ENCODE data around the gene ZNF582. TPM values are rescaled to one million over a fixed set of nuclear protein-coding genes. Genes with fewer than 3 reads are reported as not detected.

ZNF582 gene
- total and polyA plus RNA-seq, 12 donors: 3.0 to 6.2 (median 4.5) TPM

DNA sequence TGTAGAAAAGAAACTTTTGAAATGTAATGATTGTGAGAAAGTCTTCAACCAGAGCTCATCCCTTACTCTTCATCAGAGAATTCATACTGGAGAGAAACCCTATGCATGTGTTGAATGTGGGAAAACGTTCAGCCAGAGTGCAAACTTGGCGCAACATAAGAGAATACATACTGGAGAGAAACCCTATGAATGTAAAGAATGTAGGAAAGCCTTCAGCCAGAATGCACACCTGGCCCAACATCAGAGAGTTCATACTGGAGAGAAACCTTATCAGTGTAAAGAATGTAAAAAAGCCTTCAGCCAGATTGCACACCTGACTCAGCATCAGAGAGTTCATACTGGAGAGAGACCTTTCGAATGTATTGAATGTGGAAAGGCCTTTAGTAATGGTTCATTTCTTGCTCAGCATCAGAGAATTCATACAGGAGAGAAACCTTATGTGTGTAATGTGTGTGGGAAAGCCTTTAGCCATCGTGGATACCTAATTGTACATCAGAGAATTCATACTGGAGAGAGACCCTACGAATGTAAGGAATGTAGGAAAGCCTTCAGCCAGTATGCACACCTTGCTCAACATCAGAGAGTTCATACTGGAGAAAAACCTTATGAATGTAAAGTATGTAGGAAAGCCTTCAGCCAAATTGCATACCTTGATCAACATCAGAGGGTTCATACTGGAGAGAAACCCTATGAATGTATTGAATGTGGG is 30.1 kb upstream of the ZNF582 start:
- TF ChIP-seq, protein P1, sequence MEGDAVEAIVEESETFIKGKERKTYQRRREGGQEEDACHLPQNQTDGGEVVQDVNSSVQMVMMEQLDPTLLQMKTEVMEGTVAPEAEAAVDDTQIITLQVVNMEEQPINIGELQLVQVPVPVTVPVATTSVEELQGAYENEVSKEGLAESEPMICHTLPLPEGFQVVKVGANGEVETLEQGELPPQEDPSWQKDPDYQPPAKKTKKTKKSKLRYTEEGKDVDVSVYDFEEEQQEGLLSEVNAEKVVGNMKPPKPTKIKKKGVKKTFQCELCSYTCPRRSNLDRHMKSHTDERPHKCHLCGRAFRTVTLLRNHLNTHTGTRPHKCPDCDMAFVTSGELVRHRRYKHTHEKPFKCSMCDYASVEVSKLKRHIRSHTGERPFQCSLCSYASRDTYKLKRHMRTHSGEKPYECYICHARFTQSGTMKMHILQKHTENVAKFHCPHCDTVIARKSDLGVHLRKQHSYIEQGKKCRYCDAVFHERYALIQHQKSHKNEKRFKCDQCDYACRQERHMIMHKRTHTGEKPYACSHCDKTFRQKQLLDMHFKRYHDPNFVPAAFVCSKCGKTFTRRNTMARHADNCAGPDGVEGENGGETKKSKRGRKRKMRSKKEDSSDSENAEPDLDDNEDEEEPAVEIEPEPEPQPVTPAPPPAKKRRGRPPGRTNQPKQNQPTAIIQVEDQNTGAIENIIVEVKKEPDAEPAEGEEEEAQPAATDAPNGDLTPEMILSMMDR (IDR thresholded peaks at IDR 0.05): no peak
- Histone ChIP-seq H3K27me3 (no peaks in the 10 kb centered on the region), H3K9me3 (peaks cover 5 to 100% (median 100%) of the 10 kb centered on the region in 11 donors), H3K4me3 (no peak overlapping the region), H3K4me1 (no peaks in the 10 kb centered on the region), H3K36me3 (peaks cover 0 to 94% (median 50%) of the 10 kb centered on the region in 9 donors), H3K27ac (no peak overlapping the region)
- intact Hi-C loops (cut with DNase I): no loop called here
- DNase-seq: no peak
- no peak for ATAC-seq
- 95 to 98% methylated on average over 5 of the region's 5 CpGs for WGBS, 2 donors

DNA sequence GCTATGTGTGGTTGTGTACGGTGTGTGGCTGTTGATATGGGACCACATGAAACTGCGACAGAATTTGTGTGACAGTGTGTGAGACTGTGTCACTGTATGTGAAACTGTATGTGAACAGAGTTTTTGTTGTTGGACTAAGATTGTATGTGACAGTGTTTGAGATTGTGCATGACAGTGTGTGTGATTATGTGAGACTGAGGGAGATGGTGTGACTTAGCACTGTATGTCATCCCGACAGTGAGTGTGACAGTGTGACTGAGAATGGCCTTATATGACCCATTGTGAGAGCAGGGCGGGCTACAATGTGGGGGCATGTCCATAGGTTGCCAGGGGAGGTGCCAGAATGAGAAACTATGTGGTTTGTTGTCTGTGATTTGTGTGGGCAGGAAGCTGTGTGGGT is 11.7 kb upstream of the ZNF582 start:
- H3K27me3 ChIP-seq: no peaks in the 10 kb centered on the region
- peaks cover 0 to 80% (median 33%) of the 10 kb centered on the region in 11 donors for H3K9me3 ChIP-seq
- WGBS, 2 donors: 91 to 95% methylated on average over 4 of the region's 4 CpGs
- peaks cover 4 to 20% (median 14%) of the 10 kb centered on the region in 9 donors for H3K4me1 ChIP-seq
- intact Hi-C loops (cut with DNase I): loop anchor here in 3 of 10 donors (5.0 to 10.0 kb wide), 3 partner anchors 100 to 130 kb away; partner anchors contain the start of genes ZFP28 (in 1 of the 3) and ZNF471 (in 1 of the 3)
- DNase-seq: no peak
- H3K4me3 ChIP-seq: peak overlapping the region in 9 of 10 donors; percentile 57 to 80 (median 72)
- no peak for ATAC-seq
- peaks cover 4 to 52% (median 38%) of the 10 kb centered on the region in 9 donors for H3K36me3 ChIP-seq
- no peak overlapping the region for H3K27ac ChIP-seq
- TF ChIP-seq, protein P1 (IDR thresholded peaks at IDR 0.05): no peak

GRCh38 chr19:56404705-56405056 is 11.3 kb upstream of the ZNF582 start:
- Histone ChIP-seq H3K4me3 (peak overlapping the region; percentile 57 to 80 (median 72)), H3K27ac (peak overlapping the region in 6 of 10 donors; percentile 93 to 98 (median 97)), H3K4me1 (peaks cover 4 to 20% (median 14%) of the 10 kb centered on the region in 9 donors), H3K36me3 (peaks cover 3 to 52% (median 34%) of the 10 kb centered on the region in 9 donors), H3K9me3 (peaks cover 0 to 80% (median 35%) of the 10 kb centered on the region in 11 donors), H3K27me3 (no peaks in the 10 kb centered on the region)
- ATAC-seq (peak in 1 of 8 donors; percentile 2), DNase-seq (no peak)
- WGBS, 2 donors: 51 to 54% methylated on average over 9 of the region's 9 CpGs
- intact Hi-C loops (cut with DNase I): loop anchor here in 5 of 10 donors (5.0 to 10.0 kb wide), 5 partner anchors 73 to 268 kb away; partner anchors contain the start of genes ZNF667 (in 2 of the 5), ZFP28 (in 1 of the 5), ZNF471 (in 1 of the 5) and ZNF835 (in 1 of the 5)
- TF ChIP-seq, protein P1 (IDR thresholded peaks at IDR 0.05): no peak

DNA sequence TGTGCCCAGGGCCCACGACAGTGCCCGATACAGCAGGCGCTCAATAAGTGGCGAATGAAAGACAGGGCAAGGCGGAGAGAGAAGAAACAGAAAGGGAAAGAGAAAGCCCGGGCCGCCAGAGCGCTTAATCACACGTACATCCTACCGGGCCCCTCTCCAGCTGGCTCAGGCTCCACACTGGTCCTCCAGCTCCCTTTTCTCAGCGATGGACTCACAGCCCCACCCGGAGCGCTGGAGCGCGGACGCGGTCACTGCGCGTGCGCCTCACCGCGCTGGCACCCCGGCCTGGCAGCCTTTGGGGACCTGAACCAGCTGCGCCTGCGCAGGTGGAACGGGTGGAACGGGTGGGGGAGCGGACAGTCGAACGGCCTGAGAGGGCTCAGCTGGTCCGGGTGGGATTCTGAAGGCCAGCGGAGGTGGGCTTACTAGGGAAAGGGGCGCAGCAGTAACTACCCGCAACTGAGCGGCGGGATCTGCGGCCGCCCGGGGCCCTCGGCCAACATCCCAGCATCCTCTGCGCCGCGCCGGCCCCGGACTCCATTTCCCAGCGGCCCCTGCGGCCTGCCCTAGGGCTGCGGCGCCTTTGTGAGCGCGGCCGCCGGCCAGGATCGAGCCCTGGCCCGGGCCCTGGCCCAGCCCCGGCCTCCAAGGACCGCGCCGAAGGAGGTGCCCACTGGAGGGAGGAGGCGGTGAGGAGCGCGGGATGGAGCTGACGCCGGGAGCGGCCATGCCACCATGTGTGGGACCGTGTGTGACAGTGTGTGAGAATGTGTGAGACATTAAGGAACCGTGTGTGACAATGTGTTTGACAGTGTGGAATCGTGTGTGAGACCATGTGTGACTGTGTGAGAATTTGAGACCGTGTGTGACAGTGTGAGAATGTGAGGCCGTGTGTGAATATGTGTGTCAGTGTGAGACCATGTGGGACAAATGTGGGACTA is 10.7 kb upstream of the ZNF582 start, which contains the start of gene ZNF583:
ZNF583 (plus strand) TSS at position 569 of the 941 bp plus-strand sequence. CDS start 2,783 bp downstream, outside the sequence.
- 0 to 1% methylated on average over 68 to 70 of the region's 70 CpGs for WGBS, 2 donors
- peaks cover 0 to 80% (median 30%) of the 10 kb centered on the region in 11 donors for H3K9me3 ChIP-seq

More for the DNA sequence above, 10.7 kb upstream of the ZNF582 start, which contains the start of gene ZNF583:
- Histone ChIP-seq H3K4me3 (peak within 1 kb of the TSS; percentile 57 to 80 (median 72)), H3K27ac (peak within 1 kb of the TSS; percentile 93 to 99 (median 96)), H3K36me3 (peaks cover 0 to 52% (median 30%) of the 10 kb centered on the region in 9 donors), H3K4me1 (peaks cover 4 to 20% (median 14%) of the 10 kb centered on the region in 9 donors), H3K27me3 (no peaks in the 10 kb centered on the region)
- intact Hi-C loops (cut with DNase I): loop anchor here in 4 of 10 donors (5.0 to 10.0 kb wide), 4 partner anchors 73 to 268 kb away; partner anchors contain the start of genes ZNF667 (in 2 of the 4), ZFP28 (in 1 of the 4), ZNF471 (in 1 of the 4) and ZNF835 (in 1 of the 4)
- ATAC-seq (peak; percentile 97 to 99 (median 99)), DNase-seq (peak; percentile 97 to 98)
- TF ChIP-seq, protein P1 (IDR thresholded peaks at IDR 0.05): no peak
